Activated T-cell treated with anti-CD3 and anti-CD28 coated beads, Interleukin-2, amount 50 U/mL, for 24 hours (primary cell): ENCODE measurements around the gene DOCK3.
A peak's percentile ranks its signal among the peaks of the same experiment; 100 is the strongest.
"Not testable (repeated sequence)": the region's sequence is repeated elsewhere in the genome, so short reads cannot be mapped to it uniquely, and the experiment has no call there.

Source experiments
- DNase-seq: peaks from one replicate; pipeline ENCODE4 v3.0.0-alpha.2; 2020
- H3K27ac Mint-ChIP-seq: 2 replicates; pipeline ENCODE4 v1.8.0; 2020; ENCODE audit warnings: mild to moderate bottlenecking, mixed read lengths
- H3K27me3 Mint-ChIP-seq: 2 replicates; pipeline ENCODE4 v1.8.0; 2020; ENCODE audit warnings: mixed read lengths
- H3K36me3 Mint-ChIP-seq: 2 replicates; pipeline ENCODE4 v1.8.0; 2020; ENCODE audit warnings: low read depth, mixed read lengths
- H3K4me1 Mint-ChIP-seq: 2 replicates; pipeline ENCODE4 v1.8.0; 2020; ENCODE audit warnings: low read depth, mixed read lengths
- H3K4me3 Mint-ChIP-seq: 2 replicates; pipeline ENCODE4 v1.8.0; 2020; ENCODE audit warnings: mild to moderate bottlenecking, moderate library complexity, mixed read lengths
- H3K9me3 Mint-ChIP-seq: 2 replicates; pipeline ENCODE4 v1.8.0; 2020; ENCODE audit warnings: mixed read lengths

The DOCK3 gene

DNA sequence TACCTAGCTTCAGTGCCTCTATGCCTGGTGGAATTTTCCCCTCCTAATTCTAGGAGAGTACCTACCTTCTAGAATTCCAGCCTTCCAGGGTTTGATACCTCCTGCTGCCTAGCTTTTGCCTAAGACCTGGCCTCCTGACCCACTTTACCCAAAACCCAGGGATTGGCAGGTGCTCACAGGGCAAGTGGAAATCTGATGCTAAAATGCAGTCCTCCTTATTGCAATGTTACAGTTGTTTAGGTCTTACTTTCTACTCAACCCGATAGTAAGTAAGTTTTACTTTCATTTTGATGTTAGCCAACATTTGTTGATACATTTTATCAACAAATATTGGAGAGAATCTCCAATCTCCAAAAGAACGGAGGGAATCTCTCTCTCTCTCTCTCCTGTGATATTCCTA, 275.9 kb downstream of the DOCK3 start:
- Mint-ChIP-seq H3K4me3 (peak overlapping the region; percentile 32), H3K27ac (no peak overlapping the region)

GRCh38 chr3:50953825-50954414, 279.2 kb downstream of the DOCK3 start:
- Mint-ChIP-seq H3K4me1 (peaks cover 13% of the 10 kb centered on the region), H3K27me3 (peaks cover 2% of the 10 kb centered on the region), H3K4me3 (no peak overlapping the region), H3K36me3 (no peaks in the 10 kb centered on the region), H3K27ac (no peak overlapping the region), H3K9me3 (no peaks in the 10 kb centered on the region)
- no peak for DNase-seq

More for the DNA sequence above, 275.9 kb downstream of the DOCK3 start:
- no peaks in the 10 kb centered on the region for H3K36me3 Mint-ChIP-seq
- H3K27me3 Mint-ChIP-seq, result no peaks in the 10 kb centered on the region
- H3K4me1 Mint-ChIP-seq, result peaks cover 13% of the 10 kb centered on the region
- no peaks in the 10 kb centered on the region for H3K9me3 Mint-ChIP-seq
- DNase-seq, result no peak

DNA sequence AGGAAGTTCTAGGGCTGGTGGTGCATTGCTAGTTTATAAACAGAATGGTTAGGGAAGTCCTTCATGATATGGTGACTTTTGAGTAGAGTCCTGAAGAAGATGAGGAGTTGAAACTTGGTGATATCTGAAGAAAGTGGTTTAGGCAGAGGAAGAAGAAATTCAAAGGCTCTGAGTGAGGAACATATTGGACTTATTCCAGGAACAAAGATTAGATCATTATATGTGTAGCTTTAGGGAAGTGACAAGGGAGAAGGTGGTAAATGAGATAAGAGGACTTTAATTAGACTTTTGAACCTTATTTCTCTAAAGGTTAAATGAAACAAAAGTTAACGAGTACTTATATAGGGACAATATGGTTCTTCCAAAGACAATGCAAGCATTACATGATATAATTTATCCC, 286.7 kb downstream of the DOCK3 start:
- no peaks in the 10 kb centered on the region for H3K9me3 Mint-ChIP-seq

GRCh38 chr3:50971487-50971924, 296.8 kb downstream of the DOCK3 start:
- no peak overlapping the region for H3K27ac Mint-ChIP-seq
- H3K4me3 Mint-ChIP-seq, result no peak overlapping the region
- no peaks in the 10 kb centered on the region for H3K9me3 Mint-ChIP-seq
- peaks cover 15% of the 10 kb centered on the region for H3K4me1 Mint-ChIP-seq
- DNase-seq, result peak; percentile 48
- H3K36me3 Mint-ChIP-seq, result no peaks in the 10 kb centered on the region
- no peaks in the 10 kb centered on the region for H3K27me3 Mint-ChIP-seq

More for the DNA sequence above, 286.7 kb downstream of the DOCK3 start:
- Mint-ChIP-seq H3K4me3 (no peak overlapping the region), H3K27ac (no peak overlapping the region), H3K4me1 (no peaks in the 10 kb centered on the region), H3K27me3 (peaks cover 16% of the 10 kb centered on the region), H3K36me3 (no peaks in the 10 kb centered on the region)
- no peak for DNase-seq

GRCh38 chr3:50972029-50972428, 297.3 kb downstream of the DOCK3 start:
- no peaks in the 10 kb centered on the region for H3K27me3 Mint-ChIP-seq
- no peak for DNase-seq
- H3K36me3 Mint-ChIP-seq, result no peaks in the 10 kb centered on the region
- peaks cover 15% of the 10 kb centered on the region for H3K4me1 Mint-ChIP-seq
- no peak overlapping the region for H3K4me3 Mint-ChIP-seq
- no peak overlapping the region for H3K27ac Mint-ChIP-seq
- H3K9me3 Mint-ChIP-seq, result no peaks in the 10 kb centered on the region

GRCh38 chr3:50978586-50978985, 303.9 kb downstream of the DOCK3 start:
- H3K27me3 Mint-ChIP-seq, DNase-seq, H3K27ac Mint-ChIP-seq, H3K4me1 Mint-ChIP-seq, H3K9me3 Mint-ChIP-seq, H3K4me3 Mint-ChIP-seq, H3K36me3 Mint-ChIP-seq: not testable (repeated sequence)

GRCh38 chr3:50978991-50979667, 304.4 kb downstream of the DOCK3 start:
- H3K27me3 Mint-ChIP-seq, result no peaks in the 10 kb centered on the region
- H3K36me3 Mint-ChIP-seq, result no peaks in the 10 kb centered on the region
- no peak overlapping the region for H3K27ac Mint-ChIP-seq
- H3K9me3 Mint-ChIP-seq, result peaks cover 2% of the 10 kb centered on the region
- H3K4me3 Mint-ChIP-seq, result no peak overlapping the region
- DNase-seq, result no peak
- no peaks in the 10 kb centered on the region for H3K4me1 Mint-ChIP-seq

DNA sequence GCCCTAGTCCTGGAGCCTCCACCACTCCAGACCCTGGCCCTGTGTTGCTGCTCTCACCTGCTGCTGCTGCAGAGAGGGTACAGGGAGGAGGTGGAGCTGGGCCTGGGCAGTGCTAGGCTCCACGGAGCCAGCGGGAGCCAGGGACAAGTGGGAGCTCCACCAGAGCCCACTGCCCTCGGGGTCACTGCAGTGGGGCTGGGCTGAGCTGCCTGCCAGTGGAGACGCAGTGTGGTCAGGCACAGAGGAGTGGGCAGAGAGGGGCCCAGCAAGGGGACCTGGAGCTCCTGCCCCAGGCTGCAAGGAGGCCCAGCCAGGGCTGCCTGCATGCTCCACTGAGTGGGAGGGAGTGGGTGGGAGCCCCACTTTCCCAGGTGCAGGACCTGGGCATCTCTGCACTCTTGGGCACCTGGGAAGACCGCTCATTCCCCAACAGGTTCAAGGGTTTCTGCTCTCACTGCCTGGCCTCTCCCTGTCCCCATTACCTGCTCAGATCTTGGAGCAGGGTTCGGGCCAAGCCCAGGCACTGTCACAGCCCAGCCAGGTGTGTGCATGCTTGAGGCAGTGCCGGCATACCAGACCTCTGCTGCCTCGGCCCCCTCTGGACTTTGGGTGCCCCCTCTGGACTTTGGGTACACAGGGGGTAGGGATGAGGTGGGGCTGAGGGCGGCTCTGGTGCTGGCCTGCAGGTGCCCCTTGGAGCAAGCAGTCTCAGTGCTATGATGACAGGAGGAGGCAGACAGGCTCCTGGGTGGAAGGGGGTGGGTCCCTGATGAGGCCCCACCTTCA, 308.0 kb downstream of the DOCK3 start:
- H3K4me1 Mint-ChIP-seq, result no peaks in the 10 kb centered on the region
- DNase-seq, result no peak
- H3K27ac Mint-ChIP-seq, result no peak overlapping the region
- H3K27me3 Mint-ChIP-seq, result no peaks in the 10 kb centered on the region
- no peak overlapping the region for H3K4me3 Mint-ChIP-seq
- no peaks in the 10 kb centered on the region for H3K36me3 Mint-ChIP-seq
- H3K9me3 Mint-ChIP-seq, result peaks cover 3% of the 10 kb centered on the region

DNA sequence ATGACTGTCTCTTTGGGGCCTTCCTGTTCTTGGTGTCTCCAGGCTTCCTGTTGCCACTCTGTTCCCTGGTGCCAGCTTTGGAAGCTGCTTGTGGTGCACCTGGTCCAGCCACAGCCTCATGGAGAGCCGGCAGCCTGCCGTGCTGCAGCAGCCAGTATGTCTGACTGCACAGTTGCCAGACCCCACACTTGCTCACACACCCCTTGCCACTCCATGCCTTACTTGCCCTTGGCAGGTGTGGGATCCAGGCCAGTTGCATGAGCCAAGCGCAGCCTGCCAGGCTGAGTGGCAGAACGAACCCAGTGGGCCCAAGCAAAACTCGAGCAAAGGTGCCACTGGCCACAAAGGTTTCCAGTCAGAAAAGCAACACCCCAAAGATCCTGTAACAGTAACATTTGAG, 309.2 kb downstream of the DOCK3 start:
- Mint-ChIP-seq H3K4me1 (no peaks in the 10 kb centered on the region), H3K36me3 (no peaks in the 10 kb centered on the region), H3K27me3 (no peaks in the 10 kb centered on the region), H3K4me3 (no peak overlapping the region), H3K9me3 (peaks cover 3% of the 10 kb centered on the region), H3K27ac (no peak overlapping the region)
- no peak for DNase-seq

DNA sequence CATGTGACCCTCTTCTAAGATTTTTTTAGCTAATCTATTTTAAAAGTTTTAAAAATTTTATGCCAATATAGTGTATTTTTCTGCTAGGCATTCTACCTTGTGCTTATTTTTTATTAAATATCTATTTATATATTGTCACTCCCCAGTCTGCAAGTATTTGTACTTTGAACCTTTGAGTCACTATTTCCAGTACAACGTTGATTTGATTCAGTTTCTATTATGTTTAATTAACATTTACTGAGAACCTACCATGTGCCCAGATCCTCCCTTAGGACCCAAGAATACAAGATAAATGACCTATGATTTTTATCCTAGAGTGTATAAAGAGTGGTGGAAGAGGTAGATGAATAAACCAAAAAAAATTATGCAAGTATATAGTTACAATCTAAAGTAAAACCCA, 311.2 kb downstream of the DOCK3 start:
- H3K4me1 Mint-ChIP-seq, result no peaks in the 10 kb centered on the region
- H3K27me3 Mint-ChIP-seq, result no peaks in the 10 kb centered on the region
- H3K36me3 Mint-ChIP-seq, result peaks cover under 1% of the 10 kb centered on the region
- peaks cover 15% of the 10 kb centered on the region for H3K9me3 Mint-ChIP-seq
- no peak overlapping the region for H3K4me3 Mint-ChIP-seq
- no peak for DNase-seq
- H3K27ac Mint-ChIP-seq, result no peak overlapping the region

DNA sequence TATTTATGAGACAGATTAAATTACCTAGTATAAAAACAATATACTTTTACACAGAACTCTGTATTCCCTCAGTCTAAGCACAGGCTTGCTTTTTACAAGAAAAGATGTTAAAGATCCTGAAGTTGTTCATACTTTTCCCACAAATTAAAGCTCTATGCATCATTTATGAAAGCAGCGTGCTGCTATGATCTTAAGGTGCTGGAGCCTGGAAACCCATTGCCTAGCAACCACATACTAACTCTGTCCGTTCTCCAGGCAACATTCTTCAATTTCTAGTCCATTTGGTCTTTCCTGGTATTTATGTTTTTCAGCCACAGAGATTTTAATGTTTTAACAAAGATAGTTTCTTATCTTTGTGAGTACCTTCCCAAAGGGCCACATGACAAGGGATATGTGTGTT, 312.0 kb downstream of the DOCK3 start:
- Mint-ChIP-seq H3K9me3 (peaks cover 23% of the 10 kb centered on the region), H3K4me3 (no peak overlapping the region), H3K36me3 (peaks cover 3% of the 10 kb centered on the region), H3K4me1 (no peaks in the 10 kb centered on the region), H3K27ac (no peak overlapping the region), H3K27me3 (no peaks in the 10 kb centered on the region)
- DNase-seq, result no peak

DNA sequence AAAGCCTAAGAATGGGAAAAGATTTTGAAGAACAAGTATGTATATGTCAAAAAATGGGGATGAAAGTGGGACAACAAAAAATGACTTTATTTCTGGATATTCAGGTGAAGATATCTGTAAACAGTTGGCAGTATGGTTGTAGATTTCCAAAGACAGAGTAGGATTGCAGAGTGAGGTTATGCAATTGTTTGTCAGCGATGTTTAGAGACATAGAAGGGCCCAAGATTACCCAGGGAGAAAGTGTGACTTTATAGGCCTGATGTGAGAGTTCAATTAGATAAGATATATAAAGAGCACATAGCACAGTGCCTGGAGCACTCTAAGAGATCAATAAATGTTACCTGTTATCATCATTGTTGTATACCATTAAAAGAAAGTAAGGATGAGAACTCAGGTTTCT, 319.8 kb downstream of the DOCK3 start:
- Mint-ChIP-seq H3K4me3 (no peak overlapping the region), H3K36me3 (peaks cover 6% of the 10 kb centered on the region), H3K27me3 (no peaks in the 10 kb centered on the region), H3K27ac (no peak overlapping the region), H3K9me3 (peaks cover 21% of the 10 kb centered on the region), H3K4me1 (peaks cover 3% of the 10 kb centered on the region)
- no peak for DNase-seq

DNA sequence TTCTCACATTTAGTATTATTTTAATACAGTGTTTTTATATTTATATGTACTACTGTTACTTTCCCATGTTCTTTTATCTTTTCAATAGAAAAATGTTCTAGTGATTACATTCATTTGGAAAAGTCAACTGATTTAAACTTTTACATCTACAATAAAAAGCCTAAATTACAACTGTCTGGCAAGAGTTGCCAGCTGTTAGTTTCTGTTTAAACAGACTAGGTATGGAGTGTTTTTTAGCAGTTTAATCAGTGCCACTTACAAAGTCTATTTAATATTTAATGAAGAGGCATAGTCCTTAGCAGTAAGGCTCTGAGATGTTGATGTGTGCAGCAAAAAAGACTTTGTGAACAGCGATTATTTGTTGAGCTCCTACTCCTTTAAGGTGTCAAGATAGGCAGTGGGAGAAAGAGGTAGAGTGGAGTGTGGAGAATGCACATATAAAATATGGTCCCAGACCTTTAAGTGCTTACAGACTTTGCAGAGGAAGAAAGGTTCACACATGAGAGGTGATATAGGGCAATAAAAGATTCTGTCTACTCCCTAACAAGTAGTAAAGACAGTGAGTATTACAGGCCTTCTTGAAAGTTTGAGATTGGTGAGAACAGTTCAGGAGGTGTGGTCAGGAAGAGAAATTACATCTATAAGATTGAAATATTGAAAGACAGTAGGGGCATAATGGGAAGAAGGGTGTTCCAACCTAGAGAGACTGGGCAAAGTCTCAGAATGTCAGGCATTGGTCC, 320.5 kb downstream of the DOCK3 start:
- H3K9me3 Mint-ChIP-seq, result peaks cover 15% of the 10 kb centered on the region
- H3K4me1 Mint-ChIP-seq, result peaks cover 3% of the 10 kb centered on the region
- H3K27ac Mint-ChIP-seq, result no peak overlapping the region
- H3K27me3 Mint-ChIP-seq, result no peaks in the 10 kb centered on the region
- DNase-seq, result no peak
- H3K36me3 Mint-ChIP-seq, result peaks cover 6% of the 10 kb centered on the region
- no peak overlapping the region for H3K4me3 Mint-ChIP-seq

GRCh38 chr3:51002495-51002894, 327.8 kb downstream of the DOCK3 start:
- no peak overlapping the region for H3K27ac Mint-ChIP-seq
- no peaks in the 10 kb centered on the region for H3K36me3 Mint-ChIP-seq
- no peaks in the 10 kb centered on the region for H3K27me3 Mint-ChIP-seq
- peaks cover 9% of the 10 kb centered on the region for H3K4me1 Mint-ChIP-seq
- no peak overlapping the region for H3K4me3 Mint-ChIP-seq
- H3K9me3 Mint-ChIP-seq, result no peaks in the 10 kb centered on the region
- DNase-seq, result no peak
